ENCODE measurements around the gene PHPT1.

- TF ChIP-seq PKNOX1 (IDR thresholded peaks at IDR 0.05) (no peak), SP1 (IDR thresholded peaks at IDR 0.05) (no peak), FOXK2 (IDR thresholded peaks at IDR 0.05) (no peak), CTBP1 (IDR thresholded peaks at IDR 0.05; ENCODE audit: borderline replicate concordance) (no peak), NFRKB (IDR thresholded peaks at IDR 0.05) (no peak), FOXA1 (IDR thresholded peaks at IDR 0.05) (no peak)
Measured at GRCh38 chr9:136799854-136800657, 49.2 kb upstream of the PHPT1 start.
